Left renal pelvis (tissue), 4 donors: Measurements from ENCODE around the gene GFI1B. TPM values are rescaled to one million over a fixed set of nuclear protein-coding genes. Genes with fewer than 3 reads are reported as not detected.

Source experiments
- DNase-seq, 4 donors: peaks; one replicate each; pipeline ENCODE4 v3.0.0-alpha.2; 2013; ENCODE audit warnings: low read depth in 4 of 4, low spot score in 3 of 4
- polyA plus RNA-seq, 4 donors: library from polyadenylated mRNA; unstranded; fragments of 120-200 nt; gene quantifications; one replicate each; pipeline ENCODE4 v1.2.1, GENCODE V29; 2013; ENCODE audit not compliant: insufficient read length in 4 of 4

The GFI1B gene
- polyA plus RNA-seq = 1 to 10 TPM in 1 of 4 donors, under 1 TPM in 3; 0.39 to 1.3 (median 0.70) TPM

DNA sequence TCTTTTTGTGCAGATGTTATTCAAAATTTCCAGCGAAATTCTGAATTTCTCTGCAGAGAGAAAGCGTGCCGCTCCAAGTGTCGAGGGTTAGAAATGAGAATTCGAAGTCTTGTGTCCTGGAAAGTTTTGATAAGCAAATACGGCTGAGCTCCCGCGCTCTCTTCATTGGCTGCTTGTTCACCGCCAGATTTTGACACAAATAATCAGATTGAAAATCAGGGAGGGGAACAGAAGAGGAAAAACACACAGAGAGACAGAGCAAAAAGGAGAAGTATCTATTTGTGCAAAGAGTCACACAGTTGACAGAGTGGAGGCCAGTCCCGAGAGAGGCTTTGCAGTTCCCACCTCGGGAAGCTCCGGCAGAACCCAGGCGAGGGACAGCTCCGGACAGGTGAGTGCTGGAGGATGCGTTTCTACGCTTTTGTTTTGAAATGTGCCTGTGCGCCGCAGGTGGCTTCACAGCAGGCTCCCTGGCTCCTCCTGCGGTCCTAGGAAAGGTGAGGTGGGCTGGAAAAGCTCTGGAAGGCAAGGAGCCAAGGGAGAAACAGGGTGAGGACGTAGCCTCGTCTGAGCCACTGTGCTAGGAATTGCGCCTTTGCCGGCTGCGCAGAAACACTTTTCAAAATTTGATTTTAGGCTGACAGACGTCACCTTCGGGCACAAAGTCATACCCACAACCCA lies at the start of gene GFI1B:
Gene GFI1B (plus strand): TSS at position 244 of the 681 bp plus-strand sequence. CDS start 7,985 bp downstream, outside the sequence.
- DNase-seq = no peak

DNA sequence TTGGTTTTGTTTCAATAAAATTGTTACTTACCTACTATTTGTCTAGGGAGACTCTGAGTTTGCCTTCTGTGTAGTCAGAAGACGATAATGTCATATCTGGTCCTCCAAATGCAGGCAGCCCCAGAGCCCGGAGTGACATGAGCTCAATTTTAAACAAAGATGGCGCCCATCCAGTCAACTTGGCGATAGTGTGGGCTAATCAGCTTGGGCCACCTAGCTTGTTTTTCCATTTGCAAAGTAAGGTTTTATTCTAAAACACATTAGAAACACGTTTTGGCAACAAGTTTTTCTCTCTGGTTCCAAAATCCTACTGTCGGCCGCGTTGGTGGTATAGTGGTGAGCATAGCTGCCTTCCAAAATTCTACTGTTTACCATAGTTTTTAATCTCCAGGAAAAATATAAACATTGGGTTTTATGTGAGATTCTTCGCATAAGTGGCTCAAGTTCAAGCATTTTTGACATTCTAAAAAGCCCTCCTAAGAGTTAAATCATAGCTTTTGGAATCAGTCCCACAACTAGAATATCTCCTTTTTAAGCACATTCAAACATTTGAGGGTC lies 47.2 kb upstream of the GFI1B start:
- no peak for DNase-seq

DNA sequence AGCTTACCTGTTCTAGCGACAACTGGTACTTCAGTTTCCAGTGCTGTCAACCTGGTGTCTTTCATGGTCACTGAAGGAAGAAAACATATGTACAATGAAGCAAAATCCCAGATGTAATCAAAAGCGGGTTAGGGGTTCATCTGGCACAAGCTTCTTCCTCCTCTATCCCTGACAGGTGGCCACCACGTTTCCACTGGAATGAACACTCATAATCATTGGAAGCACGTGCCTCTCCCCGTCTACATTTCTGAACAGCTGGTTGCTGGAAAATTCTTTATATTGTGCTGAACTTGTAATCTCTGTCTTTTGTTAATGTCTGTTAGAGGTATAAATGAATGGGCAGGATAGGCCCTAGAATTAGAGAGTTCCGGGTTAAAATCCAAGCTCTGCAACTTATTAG lies 43.5 kb upstream of the GFI1B start:
- no peak for DNase-seq

- no peak for DNase-seq
These were observed 41.0 kb upstream of the GFI1B start for GRCh38 chr9:132937463-132937901.

GRCh38 chr9:132939169-132939568 lies 39.3 kb upstream of the GFI1B start:
- no peak for DNase-seq

DNA sequence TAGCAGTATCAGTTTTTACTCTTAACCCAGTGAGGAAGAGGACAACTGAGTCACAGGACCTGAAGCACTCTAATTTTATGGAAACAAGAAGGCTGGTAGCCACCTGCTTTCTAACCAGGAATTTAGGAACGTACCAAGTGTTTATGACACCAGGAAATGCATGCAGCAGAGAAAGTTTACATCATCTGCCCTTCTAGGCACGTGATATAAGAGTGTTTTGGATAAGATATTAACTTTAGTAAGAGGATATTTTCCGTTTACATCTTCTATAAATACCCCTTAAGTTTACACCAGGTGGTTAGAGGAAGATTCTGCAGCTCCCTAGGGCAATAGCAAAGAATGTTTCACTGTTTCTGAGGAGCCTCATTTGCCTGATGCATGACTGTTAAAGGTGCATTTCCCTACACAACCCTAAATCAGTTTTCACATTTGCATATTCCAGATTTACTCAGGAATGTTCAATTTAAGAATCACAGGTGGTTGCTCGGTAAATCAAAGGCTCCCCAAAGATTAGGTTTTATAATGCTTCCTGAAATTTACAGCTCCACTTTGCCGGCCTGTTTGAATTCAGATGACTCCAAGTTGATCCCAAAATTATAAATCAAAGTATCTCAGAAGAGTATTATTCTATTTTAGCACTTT lies 35.8 kb upstream of the GFI1B start:
- no peak for DNase-seq

GRCh38 chr9:132943651-132944293 lies 34.7 kb upstream of the GFI1B start:
- DNase-seq = no peak

- peak; percentile 84 to 92 (median 88) for DNase-seq
These were observed 34.0 kb upstream of the GFI1B start, which contains the start of gene TSC1 for GRCh38 chr9:132944294-132945185. TSS of gene TSC1 (minus strand) at chr9:132944616. CDS start at chr9:132928872, 15,744 bp downstream.

- no peak for DNase-seq
These were observed 33.0 kb upstream of the GFI1B start for GRCh38 chr9:132945186-132946130.

GRCh38 chr9:132946211-132946610 lies 32.3 kb upstream of the GFI1B start:
- no peak for DNase-seq

GRCh38 chr9:132946631-132947295 lies 31.7 kb upstream of the GFI1B start:
- DNase-seq = no peak

DNA sequence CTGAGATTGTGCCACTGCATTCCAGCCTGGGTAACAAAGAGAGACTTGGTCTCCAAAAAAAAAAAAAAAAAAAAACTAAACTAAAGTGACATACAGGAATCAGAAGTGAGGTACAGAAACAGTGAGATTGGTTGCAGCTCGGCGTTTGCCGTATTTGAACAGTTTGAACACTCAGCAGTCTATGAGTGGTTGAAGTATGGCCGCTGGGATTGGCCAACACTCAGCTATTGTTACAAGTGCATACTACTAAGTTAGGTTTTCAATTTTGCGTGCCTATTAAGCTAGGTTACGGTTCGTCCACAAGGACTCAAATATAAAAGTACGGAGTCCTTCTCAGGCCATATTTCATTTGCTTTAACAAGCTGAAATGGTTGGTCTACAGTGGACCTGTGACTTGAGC lies 30.7 kb upstream of the GFI1B start:
- DNase-seq = no peak

DNA sequence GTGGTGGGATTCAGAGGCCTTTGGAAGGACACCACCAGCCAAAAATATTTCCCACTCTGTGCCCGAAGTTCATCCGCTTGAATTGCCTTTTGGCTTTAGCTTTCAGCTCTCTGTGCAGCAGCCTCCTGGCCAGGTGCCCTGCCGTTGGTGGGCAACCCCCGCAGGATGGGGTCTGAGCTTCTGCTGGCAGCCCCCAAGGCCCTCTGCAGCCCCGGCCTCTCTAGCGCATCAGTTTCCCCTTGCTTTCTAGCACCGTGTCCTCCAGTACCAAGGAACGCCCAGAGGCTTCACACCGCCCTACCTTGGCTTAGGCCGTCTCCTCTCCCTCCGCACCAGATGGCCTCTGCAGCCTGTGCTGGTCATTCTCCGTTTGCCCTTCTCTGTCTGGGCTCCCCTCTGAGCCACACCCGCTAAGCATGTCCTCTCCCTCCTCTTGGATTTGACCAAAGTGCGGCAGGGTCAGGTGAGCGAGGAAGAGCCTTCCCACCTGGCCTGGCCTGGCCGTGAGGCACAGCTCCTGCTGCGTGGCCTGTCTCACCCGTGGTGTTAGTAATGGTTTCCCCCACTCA lies 29.9 kb upstream of the GFI1B start:
- no peak for DNase-seq

DNA sequence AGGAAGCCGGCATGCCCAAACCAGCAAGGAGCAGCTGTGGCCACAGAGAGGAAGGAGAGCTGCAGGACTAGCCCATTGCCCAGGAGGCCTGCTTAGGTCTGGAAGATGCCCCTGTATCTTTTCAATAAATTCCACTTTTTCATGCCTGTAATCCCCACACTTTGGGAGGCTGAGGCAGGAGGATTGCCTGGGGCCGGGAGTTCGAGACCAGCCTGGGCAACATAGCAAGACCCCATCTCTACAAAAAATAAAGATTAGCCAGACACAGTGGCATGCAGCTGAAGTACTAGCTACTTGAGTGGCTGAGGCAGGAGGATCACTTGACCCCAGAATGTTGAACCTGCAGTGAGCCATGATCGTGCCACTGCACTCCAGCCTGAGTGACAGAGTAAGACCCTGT lies 28.8 kb upstream of the GFI1B start:
- DNase-seq = no peak

DNA sequence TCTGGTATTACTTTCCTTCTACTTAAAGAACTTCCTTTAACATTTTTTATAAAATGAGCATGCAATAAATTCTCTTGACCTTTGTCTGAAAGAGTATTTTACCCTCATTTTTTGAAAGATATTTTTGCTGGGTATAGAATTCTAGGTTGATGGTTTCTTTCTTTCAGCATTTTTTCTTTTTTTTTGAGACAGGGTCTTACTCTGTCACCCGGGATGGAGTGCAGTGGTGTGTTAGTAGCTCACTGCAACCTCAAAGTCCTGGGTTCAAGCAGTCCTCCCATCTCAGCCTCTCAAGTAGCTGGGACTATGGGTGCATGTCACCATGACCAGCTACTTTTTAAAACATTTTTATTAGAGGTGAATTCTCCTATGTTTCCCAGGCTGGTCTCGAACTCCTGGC lies 23.4 kb upstream of the GFI1B start:
- no peak for DNase-seq

DNA sequence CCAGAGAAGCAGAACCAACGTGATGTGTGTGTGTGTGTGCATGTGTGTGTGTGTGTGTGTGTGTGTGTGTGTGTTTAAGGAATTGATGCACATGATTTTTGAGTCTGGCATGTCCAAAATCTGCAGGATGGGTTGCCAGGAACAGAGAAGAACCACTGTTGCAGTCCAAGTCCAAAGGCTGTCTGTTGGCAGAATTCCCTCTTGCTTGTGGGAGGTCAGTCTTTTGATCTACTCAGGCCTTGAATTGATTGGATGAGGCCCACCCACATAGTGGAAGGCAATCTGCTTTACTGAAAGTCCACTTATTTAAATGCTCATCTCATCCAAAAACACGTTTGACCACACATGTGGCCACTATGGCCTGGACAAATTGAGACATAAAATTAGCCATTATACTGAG lies 22.7 kb upstream of the GFI1B start:
- DNase-seq = no peak

DNA sequence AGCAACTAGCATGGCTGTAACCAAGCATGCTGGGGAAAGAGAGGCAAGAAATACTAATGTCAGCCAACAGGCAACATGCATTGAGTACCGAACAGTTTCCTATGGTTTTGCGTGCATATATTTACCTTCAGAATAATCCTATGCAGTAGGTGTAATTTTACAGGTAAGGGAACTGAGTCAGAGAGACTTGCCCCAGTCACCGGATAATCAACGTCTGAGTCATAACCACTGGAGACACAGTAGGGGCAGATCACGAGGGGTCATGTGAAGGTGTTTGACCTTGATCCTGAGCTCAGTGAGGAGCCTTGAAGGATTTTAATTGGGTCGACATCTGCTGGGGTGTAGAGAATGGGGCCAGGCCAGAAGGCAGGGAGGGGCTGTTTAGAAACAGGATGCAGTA lies 20.7 kb upstream of the GFI1B start:
- no peak for DNase-seq

GRCh38 chr9:132961002-132961401 lies 17.5 kb upstream of the GFI1B start:
- no peak for DNase-seq
